GM15510 (cell line): ENCODE measurements around the gene SLC6A17.

ENCODE experiments used
- POLR2A ChIP-seq: IDR thresholded peaks from 3 replicates; pipeline ENCODE4 v1.6.1; 2011; ENCODE audit warnings: borderline replicate concordance; ENCODE audit not compliant: insufficient read length; ENCODE audit errors: extremely low read depth

SLC6A17 gene

DNA sequence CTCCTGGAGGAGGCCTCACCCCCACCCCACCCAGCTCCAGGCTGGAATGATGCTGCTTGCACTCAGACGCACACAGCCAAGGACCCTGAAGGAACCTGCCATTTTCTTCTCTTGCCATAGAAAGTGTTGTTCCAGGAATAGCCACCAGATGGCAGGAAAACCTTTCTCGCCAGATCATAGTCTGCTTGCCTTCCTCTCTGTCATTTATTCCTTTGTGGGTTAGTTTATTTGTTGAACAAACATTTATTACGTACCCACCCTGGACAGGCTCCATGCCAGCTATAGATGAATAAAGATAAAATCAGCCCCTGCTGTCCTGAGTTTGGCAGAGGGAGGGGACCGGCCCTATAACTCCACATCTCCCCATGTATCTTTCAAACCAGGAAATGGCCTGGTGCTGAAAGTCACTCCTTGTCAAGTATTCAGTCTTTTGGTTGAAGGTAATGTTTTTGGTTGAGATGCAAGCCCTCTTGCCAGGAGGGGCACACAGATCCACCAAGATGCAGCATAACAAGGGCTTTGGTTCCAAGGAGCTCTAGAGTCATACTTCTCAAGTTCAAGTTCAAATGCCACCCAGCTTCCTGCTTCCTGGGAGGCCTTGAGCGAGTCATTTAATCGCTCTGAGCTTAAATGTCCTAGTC is 52.8 kb downstream of the SLC6A17 start:
- no peak for TF ChIP-seq POLR2A

DNA sequence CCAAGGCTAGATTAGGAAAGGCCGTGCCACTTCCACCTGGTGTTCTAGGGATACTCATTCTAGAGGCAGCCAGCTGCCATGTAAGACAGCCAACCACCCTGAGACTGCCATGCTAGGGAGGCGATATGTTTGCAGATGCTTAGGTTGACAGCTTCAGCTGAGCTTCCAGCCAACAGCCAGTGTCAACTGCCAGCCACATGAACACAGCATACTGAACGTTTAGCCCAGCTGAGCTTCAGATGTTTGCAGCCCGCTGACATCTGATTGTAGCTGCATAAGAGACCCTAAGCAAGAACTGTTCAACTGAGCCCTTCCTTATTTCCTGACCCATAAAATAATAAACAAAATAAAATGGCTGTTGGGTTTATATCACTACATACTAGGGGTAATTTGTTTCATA is 54.9 kb downstream of the SLC6A17 start:
- no peak for TF ChIP-seq POLR2A

DNA sequence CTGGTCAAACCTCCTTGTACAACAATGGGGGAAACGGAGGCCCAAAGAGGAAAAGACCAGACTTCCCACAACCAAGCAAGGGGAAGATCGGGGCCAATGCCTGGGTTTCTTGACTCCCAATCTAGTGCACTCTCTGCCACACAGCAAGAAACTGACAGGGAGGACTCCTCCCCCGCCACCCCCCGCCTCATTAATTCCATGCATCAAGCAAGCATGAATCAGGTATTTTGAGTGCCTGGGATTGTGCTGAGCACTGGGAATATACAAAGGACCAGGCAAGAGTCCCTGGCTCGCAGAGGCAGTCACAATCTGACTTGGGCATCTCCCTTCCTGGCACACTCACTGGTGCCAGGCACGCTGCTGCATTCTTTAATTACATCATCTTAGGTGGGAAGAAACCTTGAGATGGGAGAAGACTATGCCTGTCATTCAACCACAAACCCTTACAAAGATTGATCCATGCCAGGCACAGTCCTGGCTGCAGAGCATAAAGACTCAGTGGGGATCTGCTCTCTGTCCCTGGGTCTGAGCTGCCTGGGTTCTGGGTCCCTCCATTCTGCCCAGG is 55.4 kb downstream of the SLC6A17 start:
- TF ChIP-seq POLR2A, result no peak

- TF ChIP-seq POLR2A, result no peak
These were observed 56.1 kb downstream of the SLC6A17 start for GRCh38 chr1:110206261-110206920.

DNA sequence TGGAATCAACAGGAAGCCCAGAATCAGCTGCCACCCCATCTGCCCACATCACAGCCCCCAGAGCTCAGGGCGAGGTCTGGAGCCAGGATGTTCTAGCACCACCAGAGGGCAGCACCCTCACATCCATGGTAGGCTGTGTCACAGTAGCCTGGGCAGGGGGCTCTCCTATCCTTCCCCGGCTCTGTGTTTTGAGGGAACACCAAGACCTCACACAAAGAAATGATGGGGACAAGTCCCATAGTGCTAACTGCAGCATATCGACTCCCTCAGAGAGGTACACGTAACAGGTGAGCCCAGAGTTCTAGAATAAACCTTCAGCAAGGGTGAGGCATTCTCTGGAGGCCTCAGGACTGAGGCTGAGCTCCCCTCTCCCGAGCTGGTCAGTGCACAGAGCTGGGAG is 57.5 kb downstream of the SLC6A17 start:
- no peak for TF ChIP-seq POLR2A

DNA sequence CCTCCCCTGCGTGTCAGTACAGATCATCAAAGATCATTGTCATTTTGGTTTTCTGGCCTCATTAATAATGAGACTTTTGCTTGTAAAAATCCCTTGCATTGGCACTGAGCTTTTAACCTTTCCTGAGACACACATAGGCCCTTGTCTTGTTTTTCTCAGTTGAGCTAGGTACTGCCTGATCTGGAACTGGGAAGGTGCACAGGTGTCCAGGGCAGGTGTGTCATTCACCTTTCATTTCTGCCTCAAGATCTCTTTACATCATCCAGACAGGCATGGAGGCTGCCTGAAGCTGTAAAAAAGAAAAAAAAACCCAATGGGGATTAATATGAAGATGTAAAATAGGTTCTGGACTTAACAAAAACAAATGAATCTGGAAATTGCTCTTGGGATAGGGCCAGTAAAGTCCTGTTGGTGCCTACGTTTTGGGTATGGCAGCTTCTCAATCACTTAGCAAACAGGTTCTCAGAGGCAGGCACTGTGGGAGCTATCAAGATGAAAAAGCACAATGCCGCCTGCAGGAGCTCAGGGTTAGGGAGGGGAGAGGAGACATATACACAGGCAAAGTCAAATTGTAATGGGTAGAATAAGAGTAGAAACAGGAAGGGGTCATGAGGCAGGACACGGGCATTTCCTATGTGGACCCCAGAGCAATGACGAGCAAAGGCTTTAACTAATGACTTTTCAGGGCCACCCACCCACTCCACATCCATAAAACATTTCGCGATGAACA is 58.8 kb downstream of the SLC6A17 start:
- TF ChIP-seq POLR2A, result no peak

DNA sequence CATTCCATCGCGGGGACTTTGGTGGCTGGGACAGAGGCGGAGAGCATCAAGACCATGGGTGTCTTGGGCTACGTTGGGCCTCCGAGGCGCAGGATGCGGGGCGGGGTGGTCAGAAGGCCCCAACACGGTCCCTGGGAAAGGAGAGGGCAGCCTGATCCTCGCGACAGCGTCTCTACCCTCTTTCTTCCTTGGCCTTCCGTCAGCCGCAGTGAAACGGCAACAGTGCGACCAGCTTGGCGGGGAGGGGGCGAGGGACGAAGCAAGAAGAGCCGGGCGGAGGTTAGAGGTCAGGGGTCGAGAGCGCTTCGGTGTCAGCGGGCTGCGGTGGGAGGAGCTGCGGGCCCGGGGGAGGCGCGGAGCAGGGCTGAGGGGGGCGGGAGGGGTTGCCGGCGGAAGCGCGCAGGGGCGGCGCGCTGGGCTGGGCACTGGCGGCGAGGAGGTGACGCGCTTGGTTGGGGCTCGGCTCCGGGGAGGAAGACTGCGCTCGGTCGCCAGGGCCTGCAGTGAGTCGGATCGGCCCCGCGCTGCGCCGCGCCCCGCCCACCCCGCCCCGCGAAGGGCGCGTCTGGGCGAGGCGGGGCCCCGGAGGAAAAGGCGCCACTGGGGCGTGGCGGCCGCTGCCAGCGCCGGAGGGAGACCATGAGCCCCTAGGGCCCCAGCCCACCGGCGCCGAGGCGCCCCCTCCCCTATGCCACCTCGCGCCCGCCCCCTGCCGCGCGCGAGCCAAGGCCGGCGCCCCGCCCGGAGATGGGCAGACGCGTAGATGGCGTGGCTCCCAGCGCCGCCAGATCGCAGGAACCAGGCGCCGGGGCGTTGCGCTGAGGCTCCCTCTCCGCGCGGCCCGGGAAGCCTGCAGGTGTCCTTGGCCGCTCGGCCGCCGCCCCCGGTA is 59.7 kb downstream of the SLC6A17 start, which contains the start of gene KCNC4:
KCNC4 (plus strand) TSS at position 600 of the 889 bp plus-strand sequence. CDS start 1,186 bp downstream, outside the sequence.
- peak; percentile 39 for TF ChIP-seq POLR2A

GRCh38 chr1:110210604-110211495 is 60.6 kb downstream of the SLC6A17 start:
- TF ChIP-seq POLR2A, result no peak

DNA sequence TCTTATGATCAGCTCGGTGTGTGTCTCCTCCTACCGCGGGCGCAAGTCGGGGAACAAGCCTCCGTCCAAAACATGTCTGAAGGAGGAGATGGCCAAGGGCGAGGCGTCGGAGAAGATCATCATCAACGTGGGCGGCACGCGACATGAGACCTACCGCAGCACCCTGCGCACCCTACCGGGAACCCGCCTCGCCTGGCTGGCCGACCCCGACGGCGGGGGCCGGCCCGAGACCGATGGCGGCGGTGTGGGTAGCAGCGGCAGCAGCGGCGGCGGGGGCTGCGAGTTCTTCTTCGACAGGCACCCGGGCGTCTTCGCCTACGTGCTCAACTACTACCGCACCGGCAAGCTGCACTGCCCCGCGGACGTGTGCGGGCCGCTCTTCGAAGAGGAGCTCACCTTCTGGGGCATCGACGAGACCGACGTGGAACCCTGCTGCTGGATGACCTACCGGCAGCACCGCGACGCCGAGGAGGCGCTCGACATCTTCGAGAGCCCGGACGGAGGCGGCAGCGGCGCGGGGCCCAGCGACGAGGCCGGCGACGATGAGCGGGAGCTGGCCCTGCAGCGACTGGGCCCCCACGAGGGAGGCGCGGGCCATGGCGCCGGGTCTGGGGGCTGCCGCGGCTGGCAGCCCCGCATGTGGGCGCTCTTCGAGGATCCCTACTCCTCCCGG is 61.3 kb downstream of the SLC6A17 start:
- TF ChIP-seq POLR2A, result no peak

DNA sequence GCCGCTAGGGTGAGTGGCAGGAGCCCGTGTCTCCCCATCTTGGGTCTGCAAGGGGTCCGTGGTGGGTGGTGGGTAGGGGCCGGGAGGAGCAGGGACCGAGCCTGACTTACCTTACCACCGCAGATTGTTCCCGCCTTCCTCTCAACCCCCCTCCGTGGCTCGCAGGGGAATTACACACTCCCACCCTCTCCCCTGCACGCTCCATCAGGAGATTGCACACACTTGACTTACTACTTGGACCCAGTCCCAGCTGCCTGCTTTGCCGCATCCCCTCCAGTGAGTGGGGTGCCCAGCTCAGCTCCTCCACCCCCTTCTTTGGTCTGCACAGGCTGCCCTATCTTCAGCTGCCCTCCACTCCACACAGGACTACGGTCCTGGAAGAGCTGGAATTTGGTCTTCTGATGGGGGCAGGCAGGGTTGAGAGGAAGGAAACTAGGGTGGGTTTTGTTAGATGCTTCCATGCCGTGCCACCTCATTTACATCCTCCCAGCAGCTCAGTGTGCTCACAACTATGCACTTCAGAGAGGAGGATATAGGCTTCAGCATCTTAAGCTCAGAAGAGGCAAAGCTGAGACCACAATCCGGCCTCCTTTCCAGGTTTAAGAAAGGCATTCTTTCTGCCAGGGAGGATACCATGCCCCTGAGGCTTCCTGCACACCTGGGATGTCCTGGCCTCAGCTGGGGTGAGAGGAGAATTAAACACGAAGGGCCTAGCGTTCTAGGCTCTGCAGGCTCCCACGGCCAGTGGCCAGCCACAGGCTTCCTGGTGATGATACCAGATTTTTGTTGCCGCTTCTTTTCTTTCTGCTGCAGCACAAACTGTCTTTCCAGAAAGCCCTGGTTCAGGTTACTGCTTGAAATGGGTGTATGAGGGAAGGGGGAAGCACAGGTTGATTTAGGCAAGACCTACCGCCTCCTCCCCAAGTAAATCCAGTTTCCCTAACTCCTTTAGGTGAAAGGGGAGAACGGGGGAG is 62.2 kb downstream of the SLC6A17 start:
- TF ChIP-seq POLR2A, result no peak

- no peak for TF ChIP-seq POLR2A
These were observed 62.8 kb downstream of the SLC6A17 start for GRCh38 chr1:110213143-110213540.
